ENCODE measurements around the gene ZBTB21.

Gene ZBTB21

GRCh38 chr21:42032266-42032665 is 22.1 kb upstream of the ZBTB21 start:
- no peaks in the 10 kb centered on the region for H3K27me3 ChIP-seq (ENCODE audit: insufficient read depth, low read length, poor library complexity)
- no CpG with 5 or more reads among the region's 2 CpGs for WGBS (ENCODE audit: extremely low coverage, insufficient coverage, low lambda C conversion rate)
- H4K8ac ChIP-seq (ENCODE audit: low read depth, low read length), result no peak overlapping the region
- H2BK120ac ChIP-seq (ENCODE audit: low read depth, low read length), result no peak overlapping the region
- H3K4ac ChIP-seq (ENCODE audit: low read depth, low read length), result no peak overlapping the region
- DNase-seq, result no peak
- no peak overlapping the region for H2BK5ac ChIP-seq (ENCODE audit: low read length)
- no peak overlapping the region for H2BK15ac ChIP-seq (replicated peaks; ENCODE audit: low read depth)
- no peaks in the 10 kb centered on the region for H3K4me1 ChIP-seq (ENCODE audit: control insufficient read depth, low read depth, low read length)
- H3K36me3 ChIP-seq (ENCODE audit: control insufficient read depth, insufficient read depth, low read length), result no peaks in the 10 kb centered on the region
- H2AK5ac ChIP-seq (ENCODE audit: low read length), result no peak overlapping the region
- no peak overlapping the region for H3K9ac ChIP-seq (ENCODE audit: low read length)
- H3K23ac ChIP-seq (ENCODE audit: low read length), result no peak overlapping the region
- no peak overlapping the region for H3K4me3 ChIP-seq (ENCODE audit: low read length)
- H3K18ac ChIP-seq (ENCODE audit: low read length), result no peak overlapping the region
- H3K79me1 ChIP-seq (ENCODE audit: low read length), result no peaks in the 10 kb centered on the region
- no peak overlapping the region for H3K27ac ChIP-seq (ENCODE audit: low read depth, low read length)
- no peak overlapping the region for H3K56ac ChIP-seq (ENCODE audit: low read length)
- H3K79me2 ChIP-seq (ENCODE audit: control insufficient read depth, insufficient read depth, low read length), result no peaks in the 10 kb centered on the region
- H3K4me2 ChIP-seq (ENCODE audit: low read length), result no peak overlapping the region
- H4K5ac ChIP-seq (ENCODE audit: low read length), result no peak overlapping the region

GRCh38 chr21:42031816-42032215 is 21.7 kb upstream of the ZBTB21 start:
- Histone ChIP-seq H3K79me1 (ENCODE audit: low read length) (no peaks in the 10 kb centered on the region), H2BK15ac (replicated peaks; ENCODE audit: low read depth) (no peak overlapping the region), H3K18ac (ENCODE audit: low read length) (no peak overlapping the region), H3K4me3 (ENCODE audit: low read length) (no peak overlapping the region), H4K8ac (ENCODE audit: low read depth, low read length) (no peak overlapping the region), H4K5ac (ENCODE audit: low read length) (no peak overlapping the region), H3K27me3 (ENCODE audit: insufficient read depth, low read length, poor library complexity) (no peaks in the 10 kb centered on the region), H2BK5ac (ENCODE audit: low read length) (no peak overlapping the region), H2AK5ac (ENCODE audit: low read length) (no peak overlapping the region), H3K79me2 (ENCODE audit: control insufficient read depth, insufficient read depth, low read length) (no peaks in the 10 kb centered on the region), H3K23ac (ENCODE audit: low read length) (no peak overlapping the region), H3K56ac (ENCODE audit: low read length) (no peak overlapping the region), H3K36me3 (ENCODE audit: control insufficient read depth, insufficient read depth, low read length) (no peaks in the 10 kb centered on the region), H3K4me1 (ENCODE audit: control insufficient read depth, low read depth, low read length) (no peaks in the 10 kb centered on the region), H2BK120ac (ENCODE audit: low read depth, low read length) (no peak overlapping the region), H3K4ac (ENCODE audit: low read depth, low read length) (no peak overlapping the region), H3K9ac (ENCODE audit: low read length) (no peak overlapping the region), H3K27ac (ENCODE audit: low read depth, low read length) (no peak overlapping the region), H3K4me2 (ENCODE audit: low read length) (no peak overlapping the region)
- DNase-seq, result no peak
- no CpG with 5 or more reads among the region's 4 CpGs for WGBS (ENCODE audit: extremely low coverage, insufficient coverage, low lambda C conversion rate)

GRCh38 chr21:42031241-42031640 is 21.1 kb upstream of the ZBTB21 start:
- no peak overlapping the region for H3K56ac ChIP-seq (ENCODE audit: low read length)

GRCh38 chr21:42030311-42030710 is 20.2 kb upstream of the ZBTB21 start:
- H3K79me1 ChIP-seq (ENCODE audit: low read length), result no peaks in the 10 kb centered on the region
- no CpG with 5 or more reads among the region's 4 CpGs for WGBS (ENCODE audit: extremely low coverage, insufficient coverage, low lambda C conversion rate)

More at GRCh38 chr21:42031241-42031640, 21.1 kb upstream of the ZBTB21 start:
- H4K5ac ChIP-seq (ENCODE audit: low read length), result no peak overlapping the region
- no CpG with 5 or more reads among the region's 9 CpGs for WGBS (ENCODE audit: extremely low coverage, insufficient coverage, low lambda C conversion rate)
- H3K9ac ChIP-seq (ENCODE audit: low read length), result no peak overlapping the region
- H2BK15ac ChIP-seq (replicated peaks; ENCODE audit: low read depth), result no peak overlapping the region
- H3K4me1 ChIP-seq (ENCODE audit: control insufficient read depth, low read depth, low read length), result no peaks in the 10 kb centered on the region
- no peak overlapping the region for H3K4me3 ChIP-seq (ENCODE audit: low read length)
- no peak overlapping the region for H2BK5ac ChIP-seq (ENCODE audit: low read length)
- no peaks in the 10 kb centered on the region for H3K27me3 ChIP-seq (ENCODE audit: insufficient read depth, low read length, poor library complexity)
- H3K36me3 ChIP-seq (ENCODE audit: control insufficient read depth, insufficient read depth, low read length), result no peaks in the 10 kb centered on the region
- no peak overlapping the region for H2AK5ac ChIP-seq (ENCODE audit: low read length)
- H3K18ac ChIP-seq (ENCODE audit: low read length), result no peak overlapping the region
- H3K27ac ChIP-seq (ENCODE audit: low read depth, low read length), result no peak overlapping the region
- H3K4ac ChIP-seq (ENCODE audit: low read depth, low read length), result no peak overlapping the region
- no peak overlapping the region for H4K8ac ChIP-seq (ENCODE audit: low read depth, low read length)
- no peak overlapping the region for H3K4me2 ChIP-seq (ENCODE audit: low read length)
- no peaks in the 10 kb centered on the region for H3K79me1 ChIP-seq (ENCODE audit: low read length)
- no peak overlapping the region for H3K23ac ChIP-seq (ENCODE audit: low read length)
- H3K79me2 ChIP-seq (ENCODE audit: control insufficient read depth, insufficient read depth, low read length), result no peaks in the 10 kb centered on the region
- no peak overlapping the region for H2BK120ac ChIP-seq (ENCODE audit: low read depth, low read length)
- DNase-seq, result no peak

GRCh38 chr21:42028766-42029425 is 18.7 kb upstream of the ZBTB21 start:
- Histone ChIP-seq H2AK5ac (ENCODE audit: low read length) (no peak overlapping the region), H3K9ac (ENCODE audit: low read length) (no peak overlapping the region), H3K79me2 (ENCODE audit: control insufficient read depth, insufficient read depth, low read length) (no peaks in the 10 kb centered on the region), H2BK15ac (replicated peaks; ENCODE audit: low read depth) (no peak overlapping the region), H2BK5ac (ENCODE audit: low read length) (no peak overlapping the region), H3K79me1 (ENCODE audit: low read length) (no peaks in the 10 kb centered on the region), H3K27me3 (ENCODE audit: insufficient read depth, low read length, poor library complexity) (no peaks in the 10 kb centered on the region), H3K4me2 (ENCODE audit: low read length) (no peak overlapping the region), H4K5ac (ENCODE audit: low read length) (no peak overlapping the region), H3K23ac (ENCODE audit: low read length) (no peak overlapping the region), H3K4me3 (ENCODE audit: low read length) (no peak overlapping the region), H3K27ac (ENCODE audit: low read depth, low read length) (no peak overlapping the region), H3K4me1 (ENCODE audit: control insufficient read depth, low read depth, low read length) (no peaks in the 10 kb centered on the region), H2BK120ac (ENCODE audit: low read depth, low read length) (no peak overlapping the region), H3K36me3 (ENCODE audit: control insufficient read depth, insufficient read depth, low read length) (no peaks in the 10 kb centered on the region), H3K4ac (ENCODE audit: low read depth, low read length) (no peak overlapping the region), H3K18ac (ENCODE audit: low read length) (no peak overlapping the region), H3K56ac (ENCODE audit: low read length) (no peak overlapping the region), H4K8ac (ENCODE audit: low read depth, low read length) (no peak overlapping the region)
- WGBS (ENCODE audit: extremely low coverage, insufficient coverage, low lambda C conversion rate), result no CpG with 5 or more reads among the region's 9 CpGs
- DNase-seq, result no peak

More at GRCh38 chr21:42030311-42030710, 20.2 kb upstream of the ZBTB21 start:
- no peaks in the 10 kb centered on the region for H3K79me2 ChIP-seq (ENCODE audit: control insufficient read depth, insufficient read depth, low read length)
- H3K36me3 ChIP-seq (ENCODE audit: control insufficient read depth, insufficient read depth, low read length), result no peaks in the 10 kb centered on the region
- no peak for DNase-seq
- no peak overlapping the region for H3K18ac ChIP-seq (ENCODE audit: low read length)
- H3K4me3 ChIP-seq (ENCODE audit: low read length), result no peak overlapping the region
- no peak overlapping the region for H2AK5ac ChIP-seq (ENCODE audit: low read length)
- H3K56ac ChIP-seq (ENCODE audit: low read length), result no peak overlapping the region
- no peaks in the 10 kb centered on the region for H3K4me1 ChIP-seq (ENCODE audit: control insufficient read depth, low read depth, low read length)
- no peak overlapping the region for H3K23ac ChIP-seq (ENCODE audit: low read length)
- no peak overlapping the region for H2BK5ac ChIP-seq (ENCODE audit: low read length)
- H3K9ac ChIP-seq (ENCODE audit: low read length), result no peak overlapping the region
- H4K5ac ChIP-seq (ENCODE audit: low read length), result no peak overlapping the region
- H4K8ac ChIP-seq (ENCODE audit: low read depth, low read length), result no peak overlapping the region
- no peak overlapping the region for H3K4me2 ChIP-seq (ENCODE audit: low read length)
- H2BK120ac ChIP-seq (ENCODE audit: low read depth, low read length), result no peak overlapping the region
- no peak overlapping the region for H3K27ac ChIP-seq (ENCODE audit: low read depth, low read length)
- no peak overlapping the region for H2BK15ac ChIP-seq (replicated peaks; ENCODE audit: low read depth)
- H3K4ac ChIP-seq (ENCODE audit: low read depth, low read length), result no peak overlapping the region
- no peaks in the 10 kb centered on the region for H3K27me3 ChIP-seq (ENCODE audit: insufficient read depth, low read length, poor library complexity)

Measured in mesendoderm (in vitro differentiated cells).